Brain microvascular endothelial cell (primary cell): ENCODE data around the gene KEL.

ENCODE experiments used
- DNase-seq: peaks from one replicate; pipeline ENCODE4 v3.0.0-alpha.2; 2020
- H3K27ac ChIP-seq: fragments of 250-450 bp; sonication (Bioruptor Pico); 2 replicates; pipeline ENCODE4 v1.5.1; 2020; ENCODE audit warnings: mild to moderate bottlenecking, moderate library complexity
- H3K27me3 ChIP-seq: fragments of 250-450 bp; sonication (Bioruptor Pico); replicated peaks from 2 replicates; pipeline ENCODE4 v1.5.1; 2020; ENCODE audit warnings: mild to moderate bottlenecking
- H3K36me3 ChIP-seq: fragments of 250-450 bp; sonication (Bioruptor Pico); replicated peaks from 2 replicates; pipeline ENCODE4 v1.5.1; 2020; ENCODE audit warnings: mild to moderate bottlenecking
- H3K4me3 ChIP-seq: 2 replicates; pipeline ENCODE4 v1.5.1; 2011; ENCODE audit warnings: low read depth, mild to moderate bottlenecking, control low read depth, low read length, moderate library complexity
- in situ Hi-C: cut with HindIII; loops from 2 replicates; pipeline ENCODE4 v1.10.0; 2017; ENCODE audit warnings: low sequenced_read_pairs, low pct_ligation_motif_present
- TF ChIP-seq, protein P1 (sequence below): IDR thresholded peaks from 2 replicates; pipeline ENCODE4 v1.5.1; 2011; ENCODE audit warnings: low read depth, mild to moderate bottlenecking, moderate library complexity, low read length, control low read depth, inconsistent platforms; ENCODE audit errors: missing control alignments

Gene KEL

DNA sequence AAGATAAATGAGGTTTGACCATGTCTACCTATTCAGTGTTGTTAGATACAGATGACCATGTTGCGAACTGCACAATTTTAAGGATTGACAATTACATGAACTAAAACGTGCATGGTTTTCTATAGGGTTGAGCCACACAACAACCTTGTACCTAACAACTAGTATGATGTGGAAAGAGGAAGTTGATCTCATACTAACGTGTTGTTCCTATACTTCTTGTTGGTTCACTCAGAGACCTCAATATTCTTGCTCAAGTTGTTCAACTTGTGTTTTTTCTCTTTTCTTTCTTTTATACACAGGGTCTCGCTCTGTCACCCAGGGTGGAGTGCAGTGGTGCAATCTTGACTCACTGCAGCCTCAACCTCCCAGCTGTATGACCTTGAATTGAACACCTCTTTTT lies 6.1 kb upstream of the KEL start:
- in situ Hi-C loops, result no loop called here
- H3K4me3 ChIP-seq, result no peak overlapping the region
- no peaks in the 10 kb centered on the region for H3K36me3 ChIP-seq
- DNase-seq, result no peak
- no peak overlapping the region for H3K27ac ChIP-seq
- H3K27me3 ChIP-seq, result no peaks in the 10 kb centered on the region
- TF ChIP-seq, protein P1, sequence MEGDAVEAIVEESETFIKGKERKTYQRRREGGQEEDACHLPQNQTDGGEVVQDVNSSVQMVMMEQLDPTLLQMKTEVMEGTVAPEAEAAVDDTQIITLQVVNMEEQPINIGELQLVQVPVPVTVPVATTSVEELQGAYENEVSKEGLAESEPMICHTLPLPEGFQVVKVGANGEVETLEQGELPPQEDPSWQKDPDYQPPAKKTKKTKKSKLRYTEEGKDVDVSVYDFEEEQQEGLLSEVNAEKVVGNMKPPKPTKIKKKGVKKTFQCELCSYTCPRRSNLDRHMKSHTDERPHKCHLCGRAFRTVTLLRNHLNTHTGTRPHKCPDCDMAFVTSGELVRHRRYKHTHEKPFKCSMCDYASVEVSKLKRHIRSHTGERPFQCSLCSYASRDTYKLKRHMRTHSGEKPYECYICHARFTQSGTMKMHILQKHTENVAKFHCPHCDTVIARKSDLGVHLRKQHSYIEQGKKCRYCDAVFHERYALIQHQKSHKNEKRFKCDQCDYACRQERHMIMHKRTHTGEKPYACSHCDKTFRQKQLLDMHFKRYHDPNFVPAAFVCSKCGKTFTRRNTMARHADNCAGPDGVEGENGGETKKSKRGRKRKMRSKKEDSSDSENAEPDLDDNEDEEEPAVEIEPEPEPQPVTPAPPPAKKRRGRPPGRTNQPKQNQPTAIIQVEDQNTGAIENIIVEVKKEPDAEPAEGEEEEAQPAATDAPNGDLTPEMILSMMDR, result no peak

DNA sequence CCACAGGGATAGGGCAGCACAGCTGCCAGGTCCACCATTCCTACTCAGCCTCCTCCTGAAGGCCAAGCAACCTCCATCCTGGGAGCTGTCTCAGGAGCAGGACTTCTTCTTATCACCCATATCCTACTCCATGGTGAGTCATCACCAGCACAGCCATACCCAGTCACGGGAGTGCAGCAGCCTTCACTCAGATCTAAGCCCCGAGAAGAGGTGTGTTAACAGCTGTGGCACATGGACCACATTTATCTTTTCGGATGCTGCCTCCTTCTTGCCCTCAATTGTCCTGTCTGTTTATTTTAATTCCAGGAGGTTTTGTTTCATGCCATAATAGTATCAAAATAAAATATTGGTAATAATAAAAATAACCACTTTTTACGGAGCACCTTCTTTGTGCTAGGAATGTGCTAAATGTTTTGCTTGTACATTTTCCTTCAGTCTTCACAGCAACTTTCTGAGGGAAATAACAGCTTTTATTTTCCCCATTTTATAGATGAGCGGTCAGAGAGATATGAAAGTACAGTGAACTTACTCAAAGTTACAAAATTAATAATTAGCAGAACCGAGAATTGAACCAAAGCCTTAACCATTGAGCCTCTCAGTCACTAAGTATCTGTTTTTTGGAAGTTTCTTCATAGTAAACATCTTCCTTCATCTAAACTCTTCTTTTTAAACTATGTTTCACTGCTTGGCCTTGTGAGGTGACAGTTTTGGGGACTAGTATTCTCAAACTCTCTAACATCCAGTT lies 2.5 kb upstream of the KEL start:
- peak; percentile 16 for DNase-seq
- Histone ChIP-seq H3K27me3 (peaks cover 2% of the 10 kb centered on the region), H3K4me3 (no peak overlapping the region), H3K36me3 (no peaks in the 10 kb centered on the region), H3K27ac (no peak overlapping the region)
- in situ Hi-C loops, result no loop called here
- TF ChIP-seq, protein P1, result no peak

GRCh38 chr7:142963993-142964392 lies 1.8 kb upstream of the KEL start:
- TF ChIP-seq, protein P1, result no peak
- no peak for DNase-seq
- in situ Hi-C loops, result no loop called here
- no peaks in the 10 kb centered on the region for H3K36me3 ChIP-seq
- H3K27ac ChIP-seq, result no peak overlapping the region
- H3K27me3 ChIP-seq, result peaks cover 5% of the 10 kb centered on the region
- no peak overlapping the region for H3K4me3 ChIP-seq

GRCh38 chr7:142962991-142963390 lies 828 bp upstream of the KEL start:
- DNase-seq, result no peak
- TF ChIP-seq, protein P1, result no peak
- H3K4me3 ChIP-seq, result no peak overlapping the region

DNA sequence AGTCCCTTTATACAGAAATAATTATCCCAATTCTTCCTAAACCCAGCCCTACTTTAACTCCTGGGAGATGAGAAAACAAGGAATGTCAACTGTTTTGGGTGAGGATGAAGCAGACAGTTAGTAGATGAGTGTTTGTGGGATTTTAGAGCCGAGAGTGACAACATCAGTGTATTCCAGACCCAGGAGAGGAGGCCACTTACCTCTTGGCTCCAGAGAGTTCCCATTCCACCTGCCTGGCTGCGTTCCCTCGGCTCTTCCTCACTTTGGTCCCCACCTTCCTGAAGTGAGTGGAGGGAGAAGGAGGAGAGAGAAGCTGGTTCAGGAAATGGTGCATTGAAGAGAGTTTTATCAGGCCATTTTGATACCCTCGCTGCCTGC lies 579 bp downstream of the KEL start:
- Histone ChIP-seq H3K27me3 (peaks cover 5% of the 10 kb centered on the region), H3K4me3 (no peak overlapping the region), H3K27ac (no peak overlapping the region), H3K36me3 (no peaks in the 10 kb centered on the region)
- DNase-seq, result no peak
- in situ Hi-C loops, result no loop called here
- TF ChIP-seq, protein P1, result no peak

More at GRCh38 chr7:142962991-142963390, 828 bp upstream of the KEL start:
- no peaks in the 10 kb centered on the region for H3K36me3 ChIP-seq
- H3K27me3 ChIP-seq, result peaks cover 5% of the 10 kb centered on the region
- no peak overlapping the region for H3K27ac ChIP-seq
- in situ Hi-C loops, result no loop called here
